ENCODE measurements around the gene ANKRD61.

DNA sequence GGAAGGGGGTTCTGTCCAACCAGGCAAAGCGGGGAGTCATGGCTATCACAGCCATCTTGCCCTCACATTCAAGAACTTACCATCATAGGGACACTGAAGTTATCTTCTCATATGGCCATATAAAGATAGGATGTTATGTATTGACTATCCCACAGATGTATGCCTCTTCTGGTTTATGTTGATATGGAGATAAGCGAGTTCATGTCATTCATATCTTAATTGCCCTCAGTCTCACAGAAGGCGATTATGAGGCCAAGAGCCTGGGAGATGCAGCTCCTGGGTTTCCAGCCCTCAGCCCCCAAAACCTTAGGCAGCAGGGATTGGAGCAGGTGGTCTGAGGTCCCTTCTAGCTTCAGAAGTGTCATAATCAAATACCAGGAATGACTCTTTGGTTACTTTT lies 8.5 kb upstream of the ANKRD61 start:
- TF ChIP-seq, protein P1, sequence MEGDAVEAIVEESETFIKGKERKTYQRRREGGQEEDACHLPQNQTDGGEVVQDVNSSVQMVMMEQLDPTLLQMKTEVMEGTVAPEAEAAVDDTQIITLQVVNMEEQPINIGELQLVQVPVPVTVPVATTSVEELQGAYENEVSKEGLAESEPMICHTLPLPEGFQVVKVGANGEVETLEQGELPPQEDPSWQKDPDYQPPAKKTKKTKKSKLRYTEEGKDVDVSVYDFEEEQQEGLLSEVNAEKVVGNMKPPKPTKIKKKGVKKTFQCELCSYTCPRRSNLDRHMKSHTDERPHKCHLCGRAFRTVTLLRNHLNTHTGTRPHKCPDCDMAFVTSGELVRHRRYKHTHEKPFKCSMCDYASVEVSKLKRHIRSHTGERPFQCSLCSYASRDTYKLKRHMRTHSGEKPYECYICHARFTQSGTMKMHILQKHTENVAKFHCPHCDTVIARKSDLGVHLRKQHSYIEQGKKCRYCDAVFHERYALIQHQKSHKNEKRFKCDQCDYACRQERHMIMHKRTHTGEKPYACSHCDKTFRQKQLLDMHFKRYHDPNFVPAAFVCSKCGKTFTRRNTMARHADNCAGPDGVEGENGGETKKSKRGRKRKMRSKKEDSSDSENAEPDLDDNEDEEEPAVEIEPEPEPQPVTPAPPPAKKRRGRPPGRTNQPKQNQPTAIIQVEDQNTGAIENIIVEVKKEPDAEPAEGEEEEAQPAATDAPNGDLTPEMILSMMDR (conservative IDR thresholded peaks at IDR 0.05 in 1 of 2, IDR thresholded peaks at IDR 0.05 in 1 of 2; ENCODE audit: extremely low read depth in 1 of 2, insufficient read depth in 1 of 2, low read depth in 1 of 2, low read length in 2 of 2): no peak
- no peak for TF ChIP-seq EZH2 (IDR thresholded peaks at IDR 0.05; ENCODE audit: borderline replicate concordance, low read length)
